Hair follicular keratinocyte (primary cell): ENCODE data around the gene YIF1A. TPM values are rescaled to one million over a fixed set of nuclear protein-coding genes. Genes with fewer than 3 reads are reported as not detected.

Source experiments
- total RNA-seq: library from RNA; depleted of rRNA; stranded (reverse); fragments of >200 nt; gene quantifications from 2 replicates; pipeline ENCODE4 v1.2.3, GENCODE V29; 2015

YIF1A gene
- 148 and 150 TPM in 2 replicates for total RNA-seq

GRCh38 chr11:66288671-66289547, at the start of gene YIF1A:
YIF1A (minus strand) TSS chr11:66289143; CDS start chr11:66288985, 158 bp downstream.

GRCh38 chr11:66336234-66337102, 47.5 kb upstream of the YIF1A start, which contains the start of gene RIN1:
RIN1 (minus strand) TSS chr11:66336434; CDS start chr11:66336402, 32 bp downstream.

GRCh38 chr11:66316849-66317251, 27.9 kb upstream of the YIF1A start, which contains the start of gene CD248:
CD248 (minus strand) TSS chr11:66317044; CDS start chr11:66317027, 17 bp downstream.

GRCh38 chr11:66291706-66292542, 3.0 kb upstream of the YIF1A start, which contains the start of gene TMEM151A:
TMEM151A (plus strand) TSS chr11:66291894; CDS start chr11:66292014, 120 bp downstream.

GRCh38 chr11:66277471-66278362, 11.2 kb downstream of the YIF1A start, which contains the start of gene CNIH2:
CNIH2 (plus strand) TSS chr11:66278175; CDS start chr11:66278457, 282 bp downstream.

GRCh38 chr11:66268244-66268951, 20.5 kb downstream of the YIF1A start, which contains the start of gene RAB1B:
RAB1B (plus strand) TSS chr11:66268639; CDS start chr11:66268680, 41 bp downstream.

Other genes starting within 250 kb of the YIF1A start
- not detected in 2 replicates for gene GAL3ST3, start 240.0 kb downstream of the YIF1A start, total RNA-seq
- gene SF3B2, start 236.8 kb downstream of the YIF1A start, total RNA-seq: 132 and 152 TPM in 2 replicates
- 15.4 and 21.0 TPM in 2 replicates for gene PACS1, start 218.9 kb downstream of the YIF1A start, total RNA-seq
- 29.6 and 41.1 TPM in 2 replicates for gene KLC2, start 31.4 kb downstream of the YIF1A start, total RNA-seq
- 161 and 170 TPM in 2 replicates for gene RAB1B, start 20.5 kb downstream of the YIF1A start, total RNA-seq
- gene CNIH2, start 11.0 kb downstream of the YIF1A start, total RNA-seq: 0.11 TPM in 1 of 2 replicates, not detected in the other
- 0.31 TPM in 1 of 2 replicates, not detected in the other for gene TMEM151A, start 2.8 kb upstream of the YIF1A start, total RNA-seq
- gene CD248, start 27.9 kb upstream of the YIF1A start, total RNA-seq: 0.47 and 1.3 TPM in 2 replicates
- gene RIN1, start 47.3 kb upstream of the YIF1A start, total RNA-seq: 71.5 and 99.2 TPM in 2 replicates
- gene BRMS1, start 56.0 kb upstream of the YIF1A start, total RNA-seq: 64.3 and 101 TPM in 2 replicates
- gene B4GAT1, start 58.5 kb upstream of the YIF1A start, total RNA-seq: 15.6 and 18.1 TPM in 2 replicates
- gene SLC29A2, start 82.6 kb upstream of the YIF1A start, total RNA-seq: 3.1 and 6.2 TPM in 2 replicates
- not detected in 2 replicates for gene NPAS4, start 131.9 kb upstream of the YIF1A start, total RNA-seq
- gene MRPL11, start 149.7 kb upstream of the YIF1A start, total RNA-seq: 73.6 and 93.1 TPM in 2 replicates
- gene PELI3, start 177.8 kb upstream of the YIF1A start, total RNA-seq: 4.6 and 5.3 TPM in 2 replicates
- gene DPP3, start 191.3 kb upstream of the YIF1A start, total RNA-seq: 68.5 and 69.8 TPM in 2 replicates
- 11.6 and 18.0 TPM in 2 replicates for gene BBS1, start 221.5 kb upstream of the YIF1A start, total RNA-seq